Memory B cell (primary cell): ENCODE measurements around the gene HEYL.

ENCODE experiments used
- ATAC-seq: fragments of 150-1000 bp; cut with Tn5 transposase; 2 replicates; pipeline ENCODE4 v1.10.0; 2021; ENCODE audit warnings: low read depth, mild to moderate bottlenecking, moderate library complexity
- DNase-seq, 2 donors: peaks; one replicate each; pipeline ENCODE4 v3.0.0; 2022; ENCODE audit warnings: low spot score in 2 of 2
- H3K27ac Mint-ChIP-seq: one replicate; pipeline ENCODE4 v1.8.0; 2022; ENCODE audit warnings: mild to moderate bottlenecking, moderate library complexity, mixed read lengths
- H3K27me3 Mint-ChIP-seq: one replicate; pipeline ENCODE4 v1.8.0; 2022; ENCODE audit warnings: mixed read lengths
- H3K36me3 Mint-ChIP-seq: one replicate; pipeline ENCODE4 v1.8.0; 2022; ENCODE audit warnings: mild to moderate bottlenecking, mixed read lengths
- H3K4me1 Mint-ChIP-seq: one replicate; pipeline ENCODE4 v1.8.0; 2022; ENCODE audit warnings: mixed read lengths
- H3K4me3 Mint-ChIP-seq: one replicate; pipeline ENCODE4 v1.8.0; 2022; ENCODE audit warnings: mild to moderate bottlenecking, moderate library complexity, mixed read lengths
- H3K9me3 Mint-ChIP-seq: one replicate; pipeline ENCODE4 v1.8.0; 2022; ENCODE audit warnings: mixed read lengths

The HEYL gene

DNA sequence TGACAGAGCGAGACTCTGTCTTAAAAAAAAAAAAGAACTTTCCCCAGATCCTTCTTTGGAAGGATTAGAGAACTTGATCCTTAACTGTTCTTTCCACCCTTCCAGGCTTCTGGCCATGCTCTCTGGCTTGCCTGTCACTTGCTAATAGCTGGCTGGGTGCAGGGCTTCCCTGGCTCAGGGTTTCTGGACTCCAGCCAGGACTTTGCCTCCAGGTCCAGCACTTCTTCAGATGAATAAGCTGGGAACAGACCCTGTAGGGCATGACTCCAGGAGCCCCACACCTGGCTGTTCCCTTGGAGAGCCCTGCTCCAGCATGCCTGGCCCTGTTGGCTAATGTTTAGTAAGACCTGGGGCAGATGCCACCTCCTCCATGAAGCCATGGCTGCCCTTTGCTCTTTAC lies 35.8 kb upstream of the HEYL start:
- Mint-ChIP-seq H3K36me3 (no peaks in the 10 kb centered on the region), H3K4me3 (no peak overlapping the region), H3K27me3 (peaks cover 7% of the 10 kb centered on the region), H3K27ac (no peak overlapping the region), H3K4me1 (no peaks in the 10 kb centered on the region), H3K9me3 (no peaks in the 10 kb centered on the region)
- DNase-seq (no peak), ATAC-seq (no peak)

DNA sequence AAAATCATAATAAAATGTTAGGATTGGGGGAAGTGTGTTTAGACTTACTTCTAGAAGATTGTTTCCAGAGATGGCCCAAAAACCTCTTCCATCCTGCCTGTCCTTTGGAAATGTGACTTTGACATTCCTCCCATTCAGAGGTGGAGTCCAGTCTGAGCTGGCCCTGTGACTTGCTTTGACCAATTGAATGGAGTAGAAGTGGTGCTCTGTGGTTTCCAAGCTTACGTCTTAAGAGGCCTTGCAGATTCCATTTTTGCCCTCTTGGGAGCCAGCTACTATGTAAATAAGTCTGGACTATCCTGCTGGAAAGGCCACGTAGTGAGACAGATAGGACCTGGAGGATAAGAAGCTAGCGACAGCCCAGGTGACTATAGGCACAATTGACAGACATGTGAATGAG lies 33.8 kb upstream of the HEYL start:
- Mint-ChIP-seq H3K27me3 (peaks cover 7% of the 10 kb centered on the region), H3K36me3 (no peaks in the 10 kb centered on the region), H3K4me1 (no peaks in the 10 kb centered on the region), H3K27ac (no peak overlapping the region), H3K4me3 (no peak overlapping the region), H3K9me3 (no peaks in the 10 kb centered on the region)
- DNase-seq (no peak), ATAC-seq (no peak)

DNA sequence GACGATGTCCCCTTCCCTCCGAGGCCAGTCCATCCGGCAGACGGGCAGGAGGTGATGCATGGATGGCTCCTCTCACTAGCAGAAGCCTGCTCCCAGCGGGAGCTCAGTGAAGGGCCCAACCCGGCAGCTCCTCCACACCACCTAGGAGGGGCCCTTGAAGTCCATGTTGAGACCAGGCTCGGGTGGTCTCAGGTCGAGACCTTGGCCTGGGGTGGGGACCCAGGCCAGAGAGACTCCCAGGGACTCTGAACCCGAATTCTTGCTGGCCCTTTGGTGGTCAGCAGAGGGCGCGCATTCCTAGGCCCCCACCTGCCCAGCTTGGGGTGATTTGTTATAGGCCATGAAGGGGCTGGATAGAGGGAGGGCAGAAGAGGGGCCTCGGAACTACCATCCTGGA lies 33.1 kb upstream of the HEYL start:
- Mint-ChIP-seq H3K9me3 (no peaks in the 10 kb centered on the region), H3K27me3 (peaks cover 7% of the 10 kb centered on the region), H3K27ac (no peak overlapping the region), H3K36me3 (no peaks in the 10 kb centered on the region), H3K4me3 (peak overlapping the region; percentile 70), H3K4me1 (no peaks in the 10 kb centered on the region)
- ATAC-seq (peak; percentile 54), DNase-seq (no peak)

DNA sequence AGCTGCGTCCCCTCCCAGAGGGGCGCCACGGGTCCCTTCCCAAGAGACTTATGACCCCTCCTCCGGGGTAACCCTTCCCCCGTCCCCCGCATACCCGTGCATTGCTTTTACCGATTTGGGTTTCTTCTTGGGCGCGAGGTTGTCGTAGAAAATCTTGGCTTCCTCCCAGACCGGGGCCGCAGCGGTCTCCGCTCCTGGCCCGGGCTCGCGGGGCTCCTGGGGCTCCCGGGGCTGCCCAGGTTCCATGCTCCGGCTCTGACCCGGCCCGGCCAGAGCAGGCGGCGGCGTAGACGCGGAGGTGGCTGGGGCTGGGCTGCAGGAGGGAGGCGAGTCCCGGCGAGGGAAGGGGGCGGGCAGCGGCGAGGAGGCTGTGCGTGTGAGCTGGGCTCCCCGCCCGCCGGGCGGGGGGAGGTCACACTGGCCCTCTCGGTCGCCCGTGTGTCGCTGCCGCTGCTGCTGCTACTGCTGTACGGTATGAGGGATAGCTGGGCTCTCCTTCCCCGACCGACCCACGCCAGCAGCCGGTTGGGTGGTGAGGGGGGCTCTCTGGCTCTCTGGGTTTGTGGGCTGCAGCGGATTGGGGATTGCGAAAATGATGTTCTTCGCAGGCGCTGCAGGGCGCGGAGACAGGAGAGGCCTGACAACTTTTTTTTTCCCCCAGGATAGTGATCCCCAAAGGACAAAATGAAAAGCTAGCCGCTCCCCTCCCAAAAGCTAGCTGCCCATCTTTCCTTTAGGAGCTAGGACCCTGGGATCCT lies 32.5 kb upstream of the HEYL start, which contains the start of gene NT5C1A:
NT5C1A (minus strand) TSS at position 315 of the 758 bp plus-strand sequence; CDS start at position 246, 69 bp downstream.
- Mint-ChIP-seq H3K9me3 (no peaks in the 10 kb centered on the region), H3K27me3 (peaks cover 7% of the 10 kb centered on the region), H3K27ac (no peak within 1 kb of the TSS), H3K36me3 (no peaks in the 10 kb centered on the region), H3K4me1 (no peaks in the 10 kb centered on the region), H3K4me3 (peak within 1 kb of the TSS; percentile 70)
- ATAC-seq, result peak; percentile 71
- DNase-seq, result no peak

DNA sequence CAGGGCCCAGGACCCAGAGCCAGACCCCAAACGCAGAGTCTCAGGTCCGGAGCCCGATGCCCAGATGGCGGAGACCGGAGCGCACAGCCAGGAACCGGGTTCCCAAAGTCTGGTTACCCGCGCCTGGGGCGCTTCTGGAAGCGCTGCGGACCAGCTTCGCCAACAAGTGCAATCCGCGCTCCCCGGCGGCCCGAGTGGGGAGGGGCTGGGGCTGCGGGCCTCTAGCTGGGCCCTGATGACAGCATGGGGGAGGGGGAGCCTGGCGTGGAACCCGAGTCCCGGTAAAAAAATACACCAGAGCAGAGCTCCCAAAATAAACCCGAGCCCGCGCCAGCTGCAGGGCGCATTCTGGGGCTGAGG lies 32.0 kb upstream of the HEYL start:
- H3K36me3 Mint-ChIP-seq, result no peaks in the 10 kb centered on the region
- no peaks in the 10 kb centered on the region for H3K4me1 Mint-ChIP-seq
- peaks cover 7% of the 10 kb centered on the region for H3K27me3 Mint-ChIP-seq
- no peak overlapping the region for H3K27ac Mint-ChIP-seq
- DNase-seq (no peak), ATAC-seq (no peak)
- no peak overlapping the region for H3K4me3 Mint-ChIP-seq
- H3K9me3 Mint-ChIP-seq, result no peaks in the 10 kb centered on the region

DNA sequence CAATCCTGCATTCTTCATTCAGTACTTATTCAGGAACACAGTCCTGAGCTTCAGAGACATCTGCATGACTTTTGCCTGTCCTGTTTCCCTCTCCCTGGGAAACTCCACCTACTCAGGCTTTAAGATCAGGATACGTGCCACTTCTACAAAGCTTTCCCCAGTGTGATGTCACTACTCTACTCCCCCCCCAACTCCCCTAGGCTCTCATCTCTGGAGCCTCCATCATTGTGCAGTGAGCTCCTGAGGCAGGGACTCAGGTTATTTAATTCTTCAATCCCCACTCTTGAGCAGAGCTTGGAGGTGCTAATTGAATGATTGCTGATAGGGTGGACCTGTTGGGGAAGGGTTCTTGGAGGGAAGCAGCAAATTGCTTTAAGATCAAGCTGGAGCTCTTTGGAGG lies 31.2 kb upstream of the HEYL start:
- no peak for ATAC-seq
- Mint-ChIP-seq H3K27me3 (peaks cover 7% of the 10 kb centered on the region), H3K36me3 (no peaks in the 10 kb centered on the region), H3K4me1 (no peaks in the 10 kb centered on the region), H3K4me3 (no peak overlapping the region), H3K27ac (no peak overlapping the region), H3K9me3 (no peaks in the 10 kb centered on the region)
- DNase-seq, result no peak

DNA sequence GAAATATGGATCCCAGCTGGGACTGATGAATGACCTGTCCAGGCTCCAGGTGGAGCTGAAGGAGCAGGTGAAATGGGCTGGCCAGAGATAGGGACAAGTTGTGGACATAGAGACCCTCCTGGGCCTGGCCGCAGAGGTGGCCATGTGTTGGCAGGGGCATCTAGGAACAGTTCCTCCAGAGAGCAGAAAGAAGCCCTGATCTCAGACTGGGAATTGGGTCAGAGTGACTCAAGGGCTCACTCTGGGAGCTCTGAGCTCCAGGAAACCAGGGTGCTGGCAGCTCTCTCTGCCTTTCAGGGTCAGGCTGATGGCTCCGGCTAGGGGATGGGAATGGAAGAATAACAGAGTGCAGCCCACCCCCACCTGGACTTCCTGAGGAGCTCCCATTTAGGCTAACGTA lies 29.5 kb upstream of the HEYL start:
- DNase-seq, result no peak
- no peak for ATAC-seq
- Mint-ChIP-seq H3K4me3 (no peak overlapping the region), H3K36me3 (no peaks in the 10 kb centered on the region), H3K4me1 (no peaks in the 10 kb centered on the region), H3K27ac (no peak overlapping the region), H3K27me3 (peaks cover 7% of the 10 kb centered on the region), H3K9me3 (no peaks in the 10 kb centered on the region)

DNA sequence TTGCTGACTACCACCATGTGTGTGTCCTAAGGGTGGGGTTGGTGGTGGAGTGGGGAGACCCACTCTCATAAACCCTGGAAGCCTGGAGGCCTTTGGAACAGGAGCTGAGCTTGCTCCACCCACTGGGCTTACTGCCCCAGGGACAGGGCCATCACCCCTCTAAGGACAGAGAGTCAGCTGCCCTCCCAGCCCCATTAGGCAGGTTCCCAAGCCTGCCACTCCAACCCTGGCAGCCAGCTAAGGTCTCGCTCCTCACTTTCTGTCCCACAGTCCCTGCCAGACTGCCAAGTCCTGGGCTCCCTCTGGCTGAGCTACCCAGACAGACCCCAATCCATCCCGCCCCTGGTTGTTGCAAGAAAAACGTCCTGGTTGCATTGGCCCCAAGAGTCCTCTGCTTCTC lies 28.7 kb upstream of the HEYL start:
- Mint-ChIP-seq H3K9me3 (no peaks in the 10 kb centered on the region), H3K36me3 (no peaks in the 10 kb centered on the region), H3K4me3 (no peak overlapping the region), H3K27ac (no peak overlapping the region), H3K27me3 (peaks cover 7% of the 10 kb centered on the region), H3K4me1 (no peaks in the 10 kb centered on the region)
- no peak for ATAC-seq
- DNase-seq, result no peak

DNA sequence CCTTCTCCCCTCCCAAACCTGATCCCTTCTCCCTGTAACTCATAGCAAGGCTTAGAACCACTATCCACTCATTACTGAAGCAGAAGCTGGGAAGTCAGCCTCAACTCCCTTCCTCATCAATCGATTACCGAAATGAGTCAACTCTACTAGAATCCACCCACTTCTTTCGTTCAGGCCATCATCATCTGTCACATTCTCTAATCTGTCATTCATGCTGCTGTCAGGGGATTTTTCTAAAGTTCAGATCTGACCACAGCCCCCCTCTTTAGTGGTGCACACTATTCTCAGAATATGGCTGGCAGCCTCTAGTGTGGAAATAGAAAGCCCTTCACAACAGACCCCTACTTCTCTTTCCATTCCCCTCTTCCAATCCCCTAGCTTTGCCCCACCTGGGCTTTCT lies 27.3 kb upstream of the HEYL start:
- peaks cover 7% of the 10 kb centered on the region for H3K27me3 Mint-ChIP-seq
- no peak overlapping the region for H3K4me3 Mint-ChIP-seq
- ATAC-seq (no peak), DNase-seq (no peak)
- H3K4me1 Mint-ChIP-seq, result no peaks in the 10 kb centered on the region
- H3K36me3 Mint-ChIP-seq, result no peaks in the 10 kb centered on the region
- no peak overlapping the region for H3K27ac Mint-ChIP-seq
- H3K9me3 Mint-ChIP-seq, result no peaks in the 10 kb centered on the region

DNA sequence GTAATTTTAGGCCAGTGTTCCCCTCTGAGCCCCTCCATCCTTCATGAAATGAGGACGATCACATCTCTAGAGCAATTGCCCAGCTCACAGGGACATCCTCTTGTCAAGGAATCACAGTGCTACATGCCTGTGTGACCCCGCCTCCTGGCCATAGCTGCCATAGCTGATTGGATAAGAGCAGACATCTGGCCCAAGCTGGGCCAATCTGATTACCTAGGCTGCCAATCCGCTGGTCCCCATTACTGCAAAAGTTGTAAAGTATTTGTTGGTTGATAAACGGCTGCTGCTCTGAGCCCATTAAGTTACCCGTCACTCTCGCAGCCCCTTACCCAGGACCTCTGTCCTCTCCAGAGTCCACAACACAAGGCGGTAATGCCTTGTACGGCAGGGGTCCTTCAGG lies 24.1 kb upstream of the HEYL start:
- DNase-seq, result no peak
- no peaks in the 10 kb centered on the region for H3K4me1 Mint-ChIP-seq
- no peak overlapping the region for H3K4me3 Mint-ChIP-seq
- peaks cover 6% of the 10 kb centered on the region for H3K27me3 Mint-ChIP-seq
- no peaks in the 10 kb centered on the region for H3K9me3 Mint-ChIP-seq
- no peaks in the 10 kb centered on the region for H3K36me3 Mint-ChIP-seq
- H3K27ac Mint-ChIP-seq, result no peak overlapping the region
- ATAC-seq, result no peak

DNA sequence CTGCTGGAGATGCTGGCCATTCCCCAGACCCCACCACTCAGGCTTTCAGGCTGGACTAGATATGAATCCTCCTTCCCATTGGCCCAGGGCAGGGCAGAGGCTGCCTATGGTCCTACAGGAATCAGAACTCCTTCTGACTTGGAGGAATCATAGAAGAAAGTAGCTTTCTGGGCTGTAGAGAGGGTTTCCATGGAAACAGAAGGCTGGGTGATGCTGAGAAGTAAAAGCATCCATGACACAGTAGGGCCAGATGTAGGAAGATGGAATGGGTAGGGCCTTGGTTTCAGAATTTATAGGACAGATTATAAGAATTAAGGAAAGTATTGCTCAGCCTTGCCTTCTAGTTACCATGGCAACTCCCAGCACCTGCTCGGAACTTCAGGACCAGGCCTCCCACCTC lies 23.4 kb upstream of the HEYL start:
- no peak for ATAC-seq
- H3K36me3 Mint-ChIP-seq, result no peaks in the 10 kb centered on the region
- peaks cover 6% of the 10 kb centered on the region for H3K27me3 Mint-ChIP-seq
- no peak overlapping the region for H3K4me3 Mint-ChIP-seq
- no peak for DNase-seq
- H3K27ac Mint-ChIP-seq, result no peak overlapping the region
- no peaks in the 10 kb centered on the region for H3K9me3 Mint-ChIP-seq
- H3K4me1 Mint-ChIP-seq, result peaks cover 3% of the 10 kb centered on the region

DNA sequence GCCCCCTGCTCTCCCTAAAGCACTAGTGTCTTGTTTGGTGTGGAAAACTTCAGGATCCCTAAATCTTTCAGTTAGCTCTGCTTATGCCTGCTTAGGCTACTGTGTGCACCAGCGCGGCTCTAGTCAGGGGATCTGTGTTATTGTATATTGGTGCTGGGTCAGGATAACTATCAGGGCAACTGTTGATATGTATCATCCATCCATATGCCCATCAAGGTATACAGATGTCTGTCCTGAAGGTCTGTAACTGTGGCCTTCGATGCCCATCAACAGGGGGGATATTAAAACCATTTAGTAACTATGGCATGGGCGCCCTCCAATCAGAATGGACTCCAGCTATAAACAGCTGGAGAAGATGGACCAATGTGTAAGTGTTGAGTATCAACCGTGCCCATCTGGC lies 20.1 kb upstream of the HEYL start:
- H3K27ac Mint-ChIP-seq, result no peak overlapping the region
- H3K4me1 Mint-ChIP-seq, result peaks cover 5% of the 10 kb centered on the region
- no peaks in the 10 kb centered on the region for H3K36me3 Mint-ChIP-seq
- no peaks in the 10 kb centered on the region for H3K9me3 Mint-ChIP-seq
- H3K27me3 Mint-ChIP-seq, result peaks cover 6% of the 10 kb centered on the region
- ATAC-seq, result no peak
- H3K4me3 Mint-ChIP-seq, result no peak overlapping the region
- no peak for DNase-seq

DNA sequence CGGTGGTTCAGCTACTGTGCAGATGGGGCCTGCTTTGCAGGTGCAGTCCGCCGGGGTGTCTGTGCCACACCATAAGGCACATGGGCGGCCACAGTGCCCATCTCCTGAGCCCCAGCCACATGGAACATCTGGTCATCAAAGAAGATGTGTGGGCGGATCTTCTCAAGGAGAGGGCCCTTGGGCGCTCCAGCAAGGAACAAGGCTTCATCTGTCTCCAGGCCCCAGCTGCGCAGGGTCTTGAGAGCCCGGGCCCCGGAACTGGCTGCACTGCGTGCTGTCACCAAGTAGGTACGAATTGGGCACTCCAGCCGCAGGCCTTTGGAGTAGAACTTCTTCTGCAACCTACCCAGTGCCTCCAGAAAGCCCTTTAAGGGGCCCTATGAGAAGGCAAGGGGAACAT lies 19.7 kb upstream of the HEYL start:
- no peak overlapping the region for H3K4me3 Mint-ChIP-seq
- no peak overlapping the region for H3K27ac Mint-ChIP-seq

DNA sequence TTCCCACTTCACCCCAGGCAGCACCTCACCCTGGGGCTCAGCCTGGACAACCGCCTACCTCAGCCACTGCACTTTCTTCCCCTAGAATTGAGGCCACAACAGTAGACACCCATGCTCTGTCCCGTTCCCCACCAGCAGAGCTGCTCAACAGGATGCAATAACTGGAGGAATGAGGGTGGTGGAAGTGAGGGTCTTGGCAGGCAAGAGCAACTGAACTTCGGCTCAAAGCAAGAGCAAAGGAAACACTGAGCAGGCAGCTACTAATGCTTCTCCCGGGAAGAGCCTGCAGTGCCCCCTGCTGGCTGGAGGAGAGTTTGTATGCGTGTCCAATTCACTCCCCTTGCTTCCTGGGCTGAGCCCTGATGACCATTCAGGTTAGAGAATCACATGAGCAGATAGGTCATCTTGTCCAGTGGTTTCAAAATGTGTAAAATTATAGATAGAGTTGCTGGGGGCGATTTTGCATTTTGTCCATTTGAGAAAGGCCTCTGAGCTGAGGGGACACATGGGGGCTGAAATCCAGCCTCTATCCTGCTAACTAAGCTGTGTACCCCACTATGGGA lies 18.6 kb upstream of the HEYL start:
- no peak overlapping the region for H3K4me3 Mint-ChIP-seq
- no peak overlapping the region for H3K27ac Mint-ChIP-seq
- H3K27me3 Mint-ChIP-seq, result peaks cover 13% of the 10 kb centered on the region
- ATAC-seq (peak; percentile 68), DNase-seq (peak; percentile 27 to 43)
- H3K4me1 Mint-ChIP-seq, result peaks cover 8% of the 10 kb centered on the region
- H3K9me3 Mint-ChIP-seq, result no peaks in the 10 kb centered on the region
- no peaks in the 10 kb centered on the region for H3K36me3 Mint-ChIP-seq

More for the DNA sequence above, 19.7 kb upstream of the HEYL start:
- DNase-seq (no peak), ATAC-seq (no peak)
- Mint-ChIP-seq H3K27me3 (peaks cover 9% of the 10 kb centered on the region), H3K9me3 (no peaks in the 10 kb centered on the region), H3K4me1 (peaks cover 5% of the 10 kb centered on the region), H3K36me3 (no peaks in the 10 kb centered on the region)

DNA sequence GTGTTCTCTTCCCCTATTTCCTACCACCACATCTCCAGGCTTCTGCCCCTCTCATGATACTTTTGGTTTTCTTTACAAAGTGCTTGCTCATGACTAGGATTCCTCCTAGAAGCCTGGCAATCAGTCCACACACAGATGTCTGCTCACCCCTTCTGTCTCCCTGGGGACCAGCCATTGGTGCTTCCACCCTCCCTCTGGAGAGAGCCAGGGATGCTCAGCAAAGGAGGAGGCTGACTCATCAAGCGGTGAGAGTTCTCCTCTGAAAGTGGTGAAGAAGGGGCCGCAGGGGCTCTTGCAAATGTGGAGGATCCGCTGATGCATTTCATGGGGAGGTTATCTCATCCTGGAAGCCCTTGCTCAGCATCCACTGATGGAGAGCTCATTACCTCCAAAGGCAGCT lies 18.0 kb upstream of the HEYL start:
- Mint-ChIP-seq H3K36me3 (no peaks in the 10 kb centered on the region), H3K4me1 (peaks cover 8% of the 10 kb centered on the region), H3K9me3 (no peaks in the 10 kb centered on the region), H3K27me3 (peaks cover 13% of the 10 kb centered on the region), H3K27ac (no peak overlapping the region), H3K4me3 (no peak overlapping the region)
- DNase-seq, result no peak
- ATAC-seq, result no peak
